ENCODE results near the gene FGF12.
"Not testable (repeated sequence)": the region's sequence is repeated elsewhere in the genome, so short reads cannot be mapped to it uniquely, and the experiment has no call there.

The FGF12 gene

DNA sequence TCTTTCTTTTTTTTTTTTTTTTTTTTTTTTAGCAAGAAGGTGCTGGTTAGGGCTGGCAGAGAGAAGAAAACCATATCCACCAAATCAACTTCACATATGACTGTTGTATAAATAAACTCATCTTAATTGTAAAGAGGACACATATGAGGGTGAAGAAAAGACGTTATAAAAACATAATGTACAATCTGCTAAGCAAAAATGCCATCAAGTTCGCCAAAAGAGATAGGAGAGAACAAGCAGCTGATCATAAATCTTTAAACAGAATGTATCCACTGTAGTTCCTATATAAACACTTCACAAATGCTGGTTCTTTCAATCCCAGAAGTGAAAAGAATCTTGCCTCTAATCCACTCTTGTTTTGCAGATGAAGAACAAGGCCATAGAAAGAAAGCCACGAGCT lies 9.2 kb downstream of the FGF12 start:
- no peak for TF ChIP-seq CTCF (IDR thresholded peaks at IDR 0.05; ENCODE audit: extremely low read depth, insufficient read depth, missing control alignments)
- in situ Hi-C loops (cut with MboI; ENCODE audit: low pct_unique_long_range_greater_than_20kb, low sequenced_read_pairs, unreplicated experiment): no loop called here
- no peak for DNase-seq (ENCODE audit: low spot score)

DNA sequence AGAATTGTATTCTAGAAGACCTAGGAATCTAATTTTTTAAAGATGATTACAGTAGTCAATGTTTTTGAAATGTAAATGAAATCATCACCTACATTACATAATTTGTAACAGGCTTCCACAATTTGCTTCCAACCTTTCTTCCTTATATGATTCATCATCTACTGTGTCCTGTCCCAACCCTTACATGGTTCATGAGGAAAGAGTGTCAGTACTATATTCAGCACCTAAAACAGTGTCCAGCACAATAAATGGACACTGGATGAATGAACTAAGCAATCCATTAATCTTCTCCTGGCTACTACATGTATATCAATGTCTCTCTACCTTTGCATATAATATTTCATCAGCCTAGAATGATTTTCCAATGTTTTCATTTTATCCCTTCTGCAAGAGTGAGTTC lies 12.2 kb downstream of the FGF12 start:
- TF ChIP-seq CTCF (IDR thresholded peaks at IDR 0.05; ENCODE audit: extremely low read depth, insufficient read depth, missing control alignments): no peak
- in situ Hi-C loops (cut with MboI; ENCODE audit: low pct_unique_long_range_greater_than_20kb, low sequenced_read_pairs, unreplicated experiment): no loop called here
- DNase-seq (ENCODE audit: low spot score): no peak

- in situ Hi-C loops (cut with MboI; ENCODE audit: low pct_unique_long_range_greater_than_20kb, low sequenced_read_pairs, unreplicated experiment): not testable (repeated sequence)
Measured at GRCh38 chr3:192711126-192711525, 16.2 kb downstream of the FGF12 start.

DNA sequence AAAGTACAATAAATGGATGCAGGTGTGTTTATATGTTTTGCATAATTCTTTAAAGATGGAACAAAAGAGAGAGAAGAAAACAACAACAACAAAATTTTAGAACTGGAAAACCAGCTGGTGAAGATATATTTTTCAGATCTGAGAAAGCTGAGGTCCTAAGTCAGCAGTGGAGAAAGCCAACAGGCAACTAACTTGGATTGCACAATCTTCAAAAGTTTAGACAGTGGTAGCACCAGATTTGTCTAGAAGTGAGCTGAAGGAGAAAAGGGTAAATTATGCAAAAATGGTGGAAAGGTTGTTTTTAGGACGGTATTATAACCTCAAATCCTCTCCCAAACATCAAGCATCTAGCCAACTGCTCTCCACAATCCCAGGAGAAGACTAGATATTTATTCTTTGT lies 17.0 kb downstream of the FGF12 start:
- no peak for DNase-seq (ENCODE audit: low spot score)
- in situ Hi-C loops (cut with MboI; ENCODE audit: low pct_unique_long_range_greater_than_20kb, low sequenced_read_pairs, unreplicated experiment): no loop called here
- no peak for TF ChIP-seq CTCF (IDR thresholded peaks at IDR 0.05; ENCODE audit: extremely low read depth, insufficient read depth, missing control alignments)

More at GRCh38 chr3:192711126-192711525, 16.2 kb downstream of the FGF12 start:
- DNase-seq (ENCODE audit: low spot score): not testable (repeated sequence)

GRCh38 chr3:192706272-192706671 lies 21.1 kb downstream of the FGF12 start:
- TF ChIP-seq CTCF (IDR thresholded peaks at IDR 0.05; ENCODE audit: extremely low read depth, insufficient read depth, missing control alignments): no peak
- DNase-seq (ENCODE audit: low spot score): no peak
- in situ Hi-C loops (cut with MboI; ENCODE audit: low pct_unique_long_range_greater_than_20kb, low sequenced_read_pairs, unreplicated experiment): no loop called here

DNA sequence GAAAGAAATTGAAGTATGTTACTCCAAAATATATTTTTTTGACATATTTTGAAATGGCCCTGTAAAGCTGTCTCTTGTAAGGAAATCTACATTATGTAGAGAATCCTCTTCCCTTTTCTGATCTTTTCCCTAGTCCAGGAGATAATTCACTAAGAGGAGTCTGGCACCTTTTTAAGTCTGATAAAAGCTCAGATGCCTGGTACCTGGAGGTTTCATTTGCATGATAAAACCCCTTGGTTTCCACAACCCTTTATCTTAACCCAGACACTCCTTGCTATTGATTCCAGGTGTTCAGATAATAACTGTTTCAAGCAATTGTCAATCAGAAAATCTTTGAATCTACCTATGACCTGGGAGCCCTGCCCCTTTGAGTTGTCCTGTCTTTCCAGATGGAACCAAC lies 26.5 kb downstream of the FGF12 start:
- DNase-seq (ENCODE audit: low spot score): no peak
- TF ChIP-seq CTCF (IDR thresholded peaks at IDR 0.05; ENCODE audit: extremely low read depth, insufficient read depth, missing control alignments): no peak
- in situ Hi-C loops (cut with MboI; ENCODE audit: low pct_unique_long_range_greater_than_20kb, low sequenced_read_pairs, unreplicated experiment): no loop called here

DNA sequence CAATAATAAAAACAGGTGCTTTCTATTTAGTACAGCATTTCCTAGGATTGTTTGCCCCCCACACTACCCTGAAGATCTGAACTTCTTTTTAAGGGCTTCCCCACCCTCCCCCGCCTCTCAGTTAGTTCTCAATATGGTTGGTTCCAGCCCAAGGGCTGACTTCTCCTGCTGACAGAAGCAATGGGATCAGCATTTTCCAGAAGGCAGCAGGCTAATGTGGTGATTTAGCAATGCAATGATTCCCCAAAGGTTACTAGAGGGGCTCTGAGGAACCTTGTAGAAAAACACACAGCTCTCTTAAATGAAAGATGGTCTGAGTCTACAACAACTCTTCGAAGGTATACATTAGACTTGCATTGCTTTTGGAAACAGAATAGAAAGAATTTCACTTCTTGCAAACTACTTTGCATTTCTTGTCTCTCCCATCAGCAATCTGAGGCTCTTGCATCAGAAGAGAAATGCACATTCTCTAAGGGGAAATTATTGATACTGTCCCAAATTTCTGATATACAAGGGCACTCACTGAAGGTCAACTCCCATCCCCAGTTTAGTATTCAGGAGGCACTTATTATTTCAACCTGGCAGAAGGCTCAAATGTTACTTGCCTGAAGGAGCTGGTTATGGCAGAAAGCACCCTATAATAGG lies 30.3 kb downstream of the FGF12 start:
- in situ Hi-C loops (cut with MboI; ENCODE audit: low pct_unique_long_range_greater_than_20kb, low sequenced_read_pairs, unreplicated experiment): no loop called here
- TF ChIP-seq CTCF (IDR thresholded peaks at IDR 0.05; ENCODE audit: extremely low read depth, insufficient read depth, missing control alignments): no peak
- DNase-seq (ENCODE audit: low spot score): no peak

Measured in GM13977 (cell line).